Measurements from ENCODE around the gene VGLL4.

GRCh38 chr3:11509173-11510000, 134.3 kb downstream of the VGLL4 start:
- no peak for TF ChIP-seq EP300 (conservative IDR thresholded peaks at IDR 0.05; ENCODE audit: poor library complexity, severe bottlenecking)
- TF ChIP-seq CTCF (IDR thresholded peaks at IDR 0.05; ENCODE audit: poor library complexity, severe bottlenecking) = no peak
- no peak for TF ChIP-seq POLR2AphosphoS5 (IDR thresholded peaks at IDR 0.05)
- no peak for TF ChIP-seq EZH2 (IDR thresholded peaks at IDR 0.05; ENCODE audit: borderline replicate concordance, insufficient read depth, low read length, poor library complexity, severe bottlenecking)
- no peak for TF ChIP-seq MXI1 (conservative IDR thresholded peaks at IDR 0.05; ENCODE audit: poor library complexity, severe bottlenecking)
- no peak for TF ChIP-seq REST (IDR thresholded peaks at IDR 0.05; ENCODE audit: borderline replicate concordance)
